ENCODE data around the gene HCFC1. TPM values are rescaled to one million over a fixed set of nuclear protein-coding genes. Genes with fewer than 3 reads are reported as not detected.

HCFC1 gene
- total and polyA plus RNA-seq, 7 donors, result 7.4 to 57.3 (median 25.8) TPM

- no peaks in the 10 kb centered on the region for H3K27me3 ChIP-seq
- peaks cover 0 to 49% (median 25%) of the 10 kb centered on the region in 4 donors for H3K36me3 ChIP-seq
- WGBS, 2 donors, result 25 to 27% methylated on average over 33 of the region's 33 CpGs
- no peaks in the 10 kb centered on the region for H3K9me3 ChIP-seq
- H3K27ac ChIP-seq, result peak overlapping the region; percentile 81 to 87 (median 86)
- intact Hi-C loops (cut with DNase I), result loop anchor here (2.0 kb wide), 3 partner anchors 189 to 995 kb away; partner anchors contain the start of gene PLXNB3
- TF ChIP-seq EP300 (IDR thresholded peaks at IDR 0.05) (peak in 1 of 4 donors; percentile 12), POLR2AphosphoS5 (IDR thresholded peaks at IDR 0.05) (peak; percentile 62 to 80 (median 70)), CTCF (IDR thresholded peaks at IDR 0.05) (peak; percentile 92 to 99 (median 97)), POLR2A (IDR thresholded peaks at IDR 0.05) (peak in 1 of 2 donors; percentile 54)
- H3K4me1 ChIP-seq, result peaks cover 0 to 72% (median 48%) of the 10 kb centered on the region in 4 donors
- DNase-seq, result peak; percentile 93
- peak overlapping the region; percentile 18 to 44 (median 38) for H3K4me3 ChIP-seq
These were observed 18.2 kb downstream of the HCFC1 start for GRCh38 chrX:153953342-153953830.

- DNase-seq, result no peak
- Histone ChIP-seq H3K36me3 (peaks cover 0 to 42% (median 20%) of the 10 kb centered on the region in 4 donors), H3K27me3 (no peaks in the 10 kb centered on the region), H3K4me1 (peaks cover 0 to 78% (median 52%) of the 10 kb centered on the region in 4 donors), H3K9me3 (no peaks in the 10 kb centered on the region), H3K27ac (peak overlapping the region; percentile 81 to 87 (median 86)), H3K4me3 (peak overlapping the region in 2 of 4 donors; percentile 10 to 44)
- intact Hi-C loops (cut with DNase I), result loop anchor here (2.0 kb wide), 3 partner anchors 188 to 994 kb away; partner anchors contain the start of gene PLXNB3
- 93 to 95% methylated on average over 32 of the region's 32 CpGs for whole genome bisulfite sequencing, 2 donors
- TF ChIP-seq POLR2AphosphoS5 (IDR thresholded peaks at IDR 0.05) (no peak), CTCF (IDR thresholded peaks at IDR 0.05) (no peak), EP300 (IDR thresholded peaks at IDR 0.05) (no peak), POLR2A (IDR thresholded peaks at IDR 0.05) (no peak)
These were observed 19.1 kb downstream of the HCFC1 start for GRCh38 chrX:153952373-153953026.

- Histone ChIP-seq H3K27me3 (no peaks in the 10 kb centered on the region), H3K4me3 (peak overlapping the region in 2 of 4 donors; percentile 10 to 44), H3K36me3 (peaks cover 0 to 37% (median 17%) of the 10 kb centered on the region in 4 donors), H3K9me3 (no peaks in the 10 kb centered on the region), H3K4me1 (peaks cover 0 to 83% (median 54%) of the 10 kb centered on the region in 4 donors), H3K27ac (peak overlapping the region; percentile 81 to 87 (median 86))
- no peak for DNase-seq
- WGBS, 2 donors, result 95 to 97% methylated on average over 28 of the region's 28 CpGs
- intact Hi-C loops (cut with DNase I), result loop anchor here (2.0 kb wide), 3 partner anchors 187 to 993 kb away; partner anchors contain the start of gene PLXNB3
- TF ChIP-seq POLR2AphosphoS5 (IDR thresholded peaks at IDR 0.05), result no peak
- no peak for TF ChIP-seq CTCF (IDR thresholded peaks at IDR 0.05)
- TF ChIP-seq POLR2A (IDR thresholded peaks at IDR 0.05), result no peak
These were observed 19.8 kb downstream of the HCFC1 start for GRCh38 chrX:153951683-153952372.

- intact Hi-C loops (cut with DNase I), result no loop called here
- Histone ChIP-seq H3K27me3 (no peaks in the 10 kb centered on the region), H3K9me3 (no peaks in the 10 kb centered on the region), H3K27ac (peak overlapping the region; percentile 63 to 87 (median 86)), H3K4me3 (no peak overlapping the region), H3K36me3 (peaks cover 0 to 31% (median 15%) of the 10 kb centered on the region in 4 donors), H3K4me1 (peaks cover 0 to 77% (median 52%) of the 10 kb centered on the region in 4 donors)
- no peak for DNase-seq
- TF ChIP-seq EP300 (IDR thresholded peaks at IDR 0.05) (no peak), POLR2AphosphoS5 (IDR thresholded peaks at IDR 0.05) (no peak), POLR2A (IDR thresholded peaks at IDR 0.05) (no peak), CTCF (IDR thresholded peaks at IDR 0.05) (no peak)
- 86% methylated on average over 19 of the region's 19 CpGs for WGBS, 2 donors
These were observed 21.5 kb downstream of the HCFC1 start for GRCh38 chrX:153950127-153950526.
